Fibroblast of lung (primary cell): Measurements from ENCODE around the gene MROH9. TPM values are rescaled to one million over a fixed set of nuclear protein-coding genes. Genes with fewer than 3 reads are reported as not detected.

Experiments used
- DNase-seq, 2 donors: peaks; one replicate each; pipeline versions ENCODE4 v3.0.0 to v3.0.0-alpha.2; 2010; ENCODE audit warnings: low read depth in 2 of 2
- H2AFZ ChIP-seq: 2 replicates; pipeline ENCODE4 v1.5.1; 2012; ENCODE audit warnings: low read length, control low read depth, inconsistent platforms
- H3K27ac ChIP-seq: 2 replicates; pipeline ENCODE4 v1.5.1; 2011; ENCODE audit warnings: low read length, control low read depth; ENCODE audit not compliant: insufficient read depth
- H3K27me3 ChIP-seq: 2 replicates; pipeline ENCODE4 v1.5.1; 2011; ENCODE audit warnings: mild to moderate bottlenecking, low read length; ENCODE audit not compliant: control insufficient read depth, insufficient read depth
- H3K36me3 ChIP-seq: 2 replicates; pipeline ENCODE4 v1.5.1; 2011; ENCODE audit warnings: low read length; ENCODE audit not compliant: control insufficient read depth, insufficient read depth
- H3K4me1 ChIP-seq: 2 replicates; pipeline ENCODE4 v1.5.1; 2011; ENCODE audit warnings: low read length; ENCODE audit not compliant: control insufficient read depth, insufficient read depth; ENCODE audit errors: extremely low read depth
- H3K4me2 ChIP-seq: 2 replicates; pipeline ENCODE4 v1.5.1; 2011; ENCODE audit warnings: low read length, control low read depth; ENCODE audit not compliant: insufficient read depth; ENCODE audit errors: extremely low read depth
- H3K4me3 ChIP-seq, 4 experiments: fragments of 200-600 bp in 1 of 4; sonication (generic) in 1 of 4; replicated peaks in 1 of 4; 2 replicates each; pipeline ENCODE4 v1.5.1; 2011 to 2016; ENCODE audit warnings: low read length in 4 of 4, low read depth in 3 of 4, mild to moderate bottlenecking in 3 of 4, control low read depth in 2 of 4, inconsistent platforms in 1 of 4, mixed read lengths in 1 of 4; ENCODE audit not compliant: insufficient read depth in 1 of 4; ENCODE audit errors: control extremely low read depth in 1 of 4
- H3K79me2 ChIP-seq: 2 replicates; pipeline ENCODE4 v1.5.1; 2012; ENCODE audit warnings: mild to moderate bottlenecking, low read length, inconsistent platforms; ENCODE audit not compliant: control insufficient read depth, insufficient read depth
- H3K9ac ChIP-seq: 2 replicates; pipeline ENCODE4 v1.5.1; 2011; ENCODE audit warnings: mild to moderate bottlenecking, low read length, control low read depth; ENCODE audit not compliant: insufficient read depth
- H3K9me3 ChIP-seq: 2 replicates; pipeline ENCODE4 v1.5.1; 2012; ENCODE audit warnings: low read depth, low read length; ENCODE audit not compliant: control insufficient read depth, insufficient read depth
- H4K20me1 ChIP-seq: 2 replicates; pipeline ENCODE4 v1.5.1; 2011; ENCODE audit warnings: low read length; ENCODE audit not compliant: control insufficient read depth, insufficient read depth; ENCODE audit errors: extremely low read depth
- EZH2 ChIP-seq: IDR thresholded peaks from 2 replicates; pipeline ENCODE4 v1.5.1; 2012; ENCODE audit warnings: low read length, control low read depth, mild to moderate bottlenecking; ENCODE audit errors: missing control alignments
- polyA plus RNA-seq, 2 donors: library from polyadenylated mRNA; depleted of rRNA in 1 of 2; stranded (reverse) in 1 of 2; unstranded in 1 of 2; fragments of >200 nt; gene quantifications; 2 replicates each; pipeline ENCODE4 v1.2.1, GENCODE V29; 2011 to 2012; ENCODE audit warnings: missing spikeins in 1 of 2
- total RNA-seq: library from RNA; depleted of rRNA; stranded (reverse); fragments of >200 nt; gene quantifications from 2 replicates; pipeline ENCODE4 v1.2.1, GENCODE V29; 2014
- TF ChIP-seq, protein P1 (sequence below), 2 donors: IDR thresholded peaks in 1 of 2; conservative IDR thresholded peaks in 1 of 2; 1 replicate in 1 of 2; 2 replicates in 1 of 2; pipeline ENCODE4 v1.5.1; 2011 to 2012; ENCODE audit warnings: low read length in 2 of 2, control low read depth in 1 of 2, inconsistent platforms in 1 of 2, low read depth in 1 of 2, mild to moderate bottlenecking in 1 of 2

MROH9 gene
- total and polyA plus RNA-seq, 2 donors (not counting 1 experiment from before 2014, with no cell fraction given), result 0.15 TPM; not detected in 1

DNA sequence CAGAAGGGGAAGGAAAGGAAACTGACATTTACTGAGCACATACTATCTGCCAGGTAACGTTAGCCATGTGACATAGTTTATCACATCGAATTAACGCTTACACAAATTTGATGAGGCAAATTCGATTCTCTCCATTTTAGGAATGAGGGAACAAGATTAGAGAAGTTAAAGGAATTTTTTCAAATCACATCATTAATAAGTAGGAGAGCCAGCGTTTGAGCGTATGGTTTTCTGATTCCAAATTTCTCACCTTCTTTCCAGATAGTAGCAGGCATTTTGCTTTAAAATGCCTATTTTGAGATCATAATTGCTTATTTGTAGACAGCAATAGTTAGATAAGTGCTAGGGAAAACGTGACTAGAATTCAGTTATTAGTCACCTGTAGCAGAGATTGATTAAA is 174.6 kb downstream of the MROH9 start:
- no peaks in the 10 kb centered on the region for H3K36me3 ChIP-seq
- no peaks in the 10 kb centered on the region for H4K20me1 ChIP-seq
- no peak overlapping the region for H3K4me3 ChIP-seq
- no peak overlapping the region for H3K27ac ChIP-seq
- no peak overlapping the region for H3K4me2 ChIP-seq
- TF ChIP-seq EZH2, result no peak
- TF ChIP-seq, protein P1, sequence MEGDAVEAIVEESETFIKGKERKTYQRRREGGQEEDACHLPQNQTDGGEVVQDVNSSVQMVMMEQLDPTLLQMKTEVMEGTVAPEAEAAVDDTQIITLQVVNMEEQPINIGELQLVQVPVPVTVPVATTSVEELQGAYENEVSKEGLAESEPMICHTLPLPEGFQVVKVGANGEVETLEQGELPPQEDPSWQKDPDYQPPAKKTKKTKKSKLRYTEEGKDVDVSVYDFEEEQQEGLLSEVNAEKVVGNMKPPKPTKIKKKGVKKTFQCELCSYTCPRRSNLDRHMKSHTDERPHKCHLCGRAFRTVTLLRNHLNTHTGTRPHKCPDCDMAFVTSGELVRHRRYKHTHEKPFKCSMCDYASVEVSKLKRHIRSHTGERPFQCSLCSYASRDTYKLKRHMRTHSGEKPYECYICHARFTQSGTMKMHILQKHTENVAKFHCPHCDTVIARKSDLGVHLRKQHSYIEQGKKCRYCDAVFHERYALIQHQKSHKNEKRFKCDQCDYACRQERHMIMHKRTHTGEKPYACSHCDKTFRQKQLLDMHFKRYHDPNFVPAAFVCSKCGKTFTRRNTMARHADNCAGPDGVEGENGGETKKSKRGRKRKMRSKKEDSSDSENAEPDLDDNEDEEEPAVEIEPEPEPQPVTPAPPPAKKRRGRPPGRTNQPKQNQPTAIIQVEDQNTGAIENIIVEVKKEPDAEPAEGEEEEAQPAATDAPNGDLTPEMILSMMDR (conservative IDR thresholded peaks at IDR 0.05 in 1 of 2, IDR thresholded peaks at IDR 0.05 in 1 of 2; ENCODE audit: low read depth in 1 of 2, low read length in 2 of 2), result no peak
- H2AFZ ChIP-seq, result no peak overlapping the region
- H3K79me2 ChIP-seq, result no peaks in the 10 kb centered on the region
- H3K4me1 ChIP-seq, result peaks cover 10% of the 10 kb centered on the region
- no peak overlapping the region for H3K9ac ChIP-seq
- H3K27me3 ChIP-seq, result no peaks in the 10 kb centered on the region
- no peaks in the 10 kb centered on the region for H3K9me3 ChIP-seq
- no peak for DNase-seq

DNA sequence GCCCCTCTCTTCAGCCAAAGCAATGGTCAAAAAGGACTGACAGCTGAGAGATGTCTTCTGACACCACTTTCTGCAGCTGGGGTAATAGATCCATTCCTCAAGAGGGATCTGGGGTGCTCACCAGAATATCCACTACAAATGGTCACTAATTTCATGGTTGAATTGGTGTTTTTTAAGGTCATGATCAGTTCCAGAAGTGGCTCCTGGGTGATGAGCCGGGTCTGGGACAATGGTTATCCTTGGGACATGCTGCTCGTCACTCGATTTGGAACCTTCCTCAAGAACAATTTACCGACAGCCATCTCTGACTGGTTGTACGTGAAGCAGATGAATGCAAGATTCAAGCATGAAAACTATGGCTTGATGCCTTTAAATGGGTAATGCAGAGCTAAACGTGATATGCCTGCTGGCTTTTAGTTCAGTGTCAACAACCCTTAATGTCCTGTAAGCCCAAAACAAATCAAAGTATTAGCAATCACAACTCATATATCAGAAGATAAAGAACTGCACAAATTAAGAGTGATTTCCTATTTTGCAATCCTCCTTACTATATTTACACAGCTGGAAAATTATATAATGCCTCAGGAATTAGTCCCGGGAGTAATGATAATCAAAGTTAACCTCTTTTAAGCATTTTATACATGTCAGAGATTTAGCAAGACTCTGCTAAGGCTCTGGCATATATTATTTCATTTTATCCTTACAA is 175.4 kb downstream of the MROH9 start:
- no peaks in the 10 kb centered on the region for H3K9me3 ChIP-seq
- no peaks in the 10 kb centered on the region for H3K27me3 ChIP-seq
- no peak overlapping the region for H3K4me3 ChIP-seq
- no peak overlapping the region for H2AFZ ChIP-seq
- no peak overlapping the region for H3K27ac ChIP-seq
- no peak for TF ChIP-seq EZH2
- TF ChIP-seq, protein P1 (conservative IDR thresholded peaks at IDR 0.05 in 1 of 2, IDR thresholded peaks at IDR 0.05 in 1 of 2; ENCODE audit: low read depth in 1 of 2, low read length in 2 of 2), result no peak
- no peak overlapping the region for H3K4me2 ChIP-seq
- H3K79me2 ChIP-seq, result no peaks in the 10 kb centered on the region
- H3K36me3 ChIP-seq, result no peaks in the 10 kb centered on the region
- DNase-seq, result peak; percentile 29 to 89
- H4K20me1 ChIP-seq, result no peaks in the 10 kb centered on the region
- H3K4me1 ChIP-seq, result peaks cover 10% of the 10 kb centered on the region
- no peak overlapping the region for H3K9ac ChIP-seq

DNA sequence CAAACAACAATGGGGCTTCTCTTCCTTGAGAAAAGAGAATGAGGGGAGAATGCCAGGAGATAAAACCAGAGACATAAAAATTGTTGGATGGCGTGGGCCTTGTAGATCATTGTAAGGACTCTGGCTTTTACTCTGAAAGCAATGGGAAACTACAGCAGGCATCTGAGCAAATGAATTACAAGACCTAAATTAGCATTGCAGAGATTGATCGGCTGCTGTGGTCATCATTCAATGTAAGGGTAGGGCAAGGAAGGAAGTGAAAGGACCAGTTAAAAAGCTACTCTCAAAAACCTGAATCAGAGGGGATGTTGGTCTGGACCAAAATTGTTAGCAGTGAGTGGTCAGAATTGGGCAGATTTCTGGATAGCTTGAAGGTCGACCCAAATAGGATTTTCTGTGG is 176.8 kb downstream of the MROH9 start:
- no peaks in the 10 kb centered on the region for H3K36me3 ChIP-seq
- no peak overlapping the region for H3K4me3 ChIP-seq

More for the DNA sequence above, 176.8 kb downstream of the MROH9 start:
- no peaks in the 10 kb centered on the region for H3K79me2 ChIP-seq
- H3K9ac ChIP-seq, result no peak overlapping the region
- H3K4me1 ChIP-seq, result peaks cover 12% of the 10 kb centered on the region
- no peak overlapping the region for H3K4me2 ChIP-seq
- H3K27ac ChIP-seq, result no peak overlapping the region
- no peaks in the 10 kb centered on the region for H3K27me3 ChIP-seq
- H3K9me3 ChIP-seq, result no peaks in the 10 kb centered on the region
- DNase-seq, result no peak
- H4K20me1 ChIP-seq, result no peaks in the 10 kb centered on the region
- no peak for TF ChIP-seq EZH2
- TF ChIP-seq, protein P1 (conservative IDR thresholded peaks at IDR 0.05 in 1 of 2, IDR thresholded peaks at IDR 0.05 in 1 of 2; ENCODE audit: low read depth in 1 of 2, low read length in 2 of 2), result no peak
- no peak overlapping the region for H2AFZ ChIP-seq
